ENCODE measurements around the gene SFTPD. TPM values are rescaled to one million over a fixed set of nuclear protein-coding genes. Genes with fewer than 3 reads are reported as not detected.
"Not testable (repeated sequence)": the region's sequence is repeated elsewhere in the genome, so short reads cannot be mapped to it uniquely, and the experiment has no call there.

Gene SFTPD
- total RNA-seq, 2 donors from 2014 or later: 0.33 to 1.6 TPM

GRCh38 chr10:79923669-79924068, 25.2 kb downstream of the SFTPD start:
- Histone ChIP-seq H3K27me3 (no peaks in the 10 kb centered on the region), H3K36me3 (replicated peaks in 1 of 2; ENCODE audit: insufficient read depth in 1 of 2, low read depth in 2 of 2) (peaks cover 0 to 2% of the 10 kb centered on the region in 2 donors), H3K27ac (no peak overlapping the region), H3K4me3 (no peak overlapping the region), H3K4me1 (no peaks in the 10 kb centered on the region), H3K9me3 (no peaks in the 10 kb centered on the region)
- WGBS, 2 donors: 92 to 96% methylated on average over 8 of the region's 8 CpGs
- TF ChIP-seq POLR2A (IDR thresholded peaks at IDR 0.05): no peak
- no peak for TF ChIP-seq CTCF (IDR thresholded peaks at IDR 0.05)
- DNase-seq (no peak), ATAC-seq (no peak)
- intact Hi-C loops (cut with DNase I): loop anchor here (10.0 kb wide), 1 partner anchor 389 kb away; no protein-coding TSS in a partner anchor

- WGBS, 2 donors: 75 to 96% methylated on average over 3 of the region's 3 CpGs
- Histone ChIP-seq H3K4me3 (no peak overlapping the region), H3K4me1 (no peaks in the 10 kb centered on the region), H3K9me3 (no peaks in the 10 kb centered on the region), H3K27me3 (no peaks in the 10 kb centered on the region), H3K36me3 (replicated peaks in 1 of 2; ENCODE audit: insufficient read depth in 1 of 2, low read depth in 2 of 2) (peaks cover 0 to 2% of the 10 kb centered on the region in 2 donors), H3K27ac (no peak overlapping the region)
- intact Hi-C loops (cut with DNase I): loop anchor here (10.0 kb wide), 1 partner anchor 388 kb away; no protein-coding TSS in a partner anchor
- no peak for DNase-seq
- no peak for TF ChIP-seq POLR2A (IDR thresholded peaks at IDR 0.05)
- TF ChIP-seq CTCF (IDR thresholded peaks at IDR 0.05): no peak
- no peak for ATAC-seq
These were observed 25.8 kb downstream of the SFTPD start for GRCh38 chr10:79923145-79923544.

GRCh38 chr10:79922011-79922412, 26.9 kb downstream of the SFTPD start:
- not testable (repeated sequence) for H3K4me1 ChIP-seq; H3K4me3 ChIP-seq; H3K27ac ChIP-seq; H3K27me3 ChIP-seq; ATAC-seq; DNase-seq; H3K9me3 ChIP-seq; H3K36me3 ChIP-seq (replicated peaks in 1 of 2; ENCODE audit: insufficient read depth in 1 of 2, low read depth in 2 of 2)
- intact Hi-C loops (cut with DNase I): loop anchor here (10.0 kb wide), 1 partner anchor 387 kb away; no protein-coding TSS in a partner anchor
- 86 to 94% methylated on average over 5 to 6 of the region's 6 CpGs for WGBS, 2 donors

- H3K27me3 ChIP-seq; H3K4me3 ChIP-seq; H3K4me1 ChIP-seq; ATAC-seq; H3K9me3 ChIP-seq; H3K36me3 ChIP-seq (replicated peaks in 1 of 2; ENCODE audit: insufficient read depth in 1 of 2, low read depth in 2 of 2); DNase-seq; intact Hi-C loops (cut with DNase I); H3K27ac ChIP-seq: not testable (repeated sequence)
- 87 to 93% methylated on average over 2 of the region's 2 CpGs for WGBS, 2 donors
These were observed 33.1 kb downstream of the SFTPD start for GRCh38 chr10:79915838-79916237.

GRCh38 chr10:79914512-79914911, 34.4 kb downstream of the SFTPD start:
- H3K36me3 ChIP-seq (replicated peaks in 1 of 2; ENCODE audit: insufficient read depth in 1 of 2, low read depth in 2 of 2); H3K4me3 ChIP-seq; ATAC-seq; H3K4me1 ChIP-seq; H3K9me3 ChIP-seq; H3K27me3 ChIP-seq; intact Hi-C loops (cut with DNase I); H3K27ac ChIP-seq; DNase-seq: not testable (repeated sequence)
- 74 to 88% methylated on average over 1 of the region's 1 CpG for WGBS, 2 donors
- TF ChIP-seq CTCF (IDR thresholded peaks at IDR 0.05): peak in 2 of 7 experiments; percentile 11 to 18

- Histone ChIP-seq H3K4me1 (peaks cover 13% of the 10 kb centered on the region), H3K9me3 (no peaks in the 10 kb centered on the region), H3K36me3 (replicated peaks in 1 of 2; ENCODE audit: insufficient read depth in 1 of 2, low read depth in 2 of 2) (no peaks in the 10 kb centered on the region), H3K27ac (peak overlapping the region in 2 of 4 donors; percentile 56 to 57), H3K27me3 (no peaks in the 10 kb centered on the region), H3K4me3 (no peak overlapping the region)
- ATAC-seq: no peak
- intact Hi-C loops (cut with DNase I): no loop called here
- TF ChIP-seq POLR2A (IDR thresholded peaks at IDR 0.05) (no peak), CTCF (IDR thresholded peaks at IDR 0.05) (no peak)
- DNase-seq: no peak
- WGBS, 2 donors: 44 to 46% methylated on average over 2 of the region's 2 CpGs
These were observed 38.1 kb downstream of the SFTPD start for GRCh38 chr10:79910836-79911235.
